GM18868 (cell line): ENCODE measurements around the gene COL23A1.
"Not testable (repeated sequence)": the region's sequence is repeated elsewhere in the genome, so short reads cannot be mapped to it uniquely, and the experiment has no call there.

Experiments used
- ATAC-seq: cut with Tn5 transposase; IDR thresholded peaks from one replicate; pipeline ENCODE4 v1.9.1; 2021; ENCODE audit warnings: mild to moderate bottlenecking, moderate library complexity; ENCODE audit not compliant: unreplicated experiment

COL23A1 gene

GRCh38 chr5:178236679-178237078 lies 353.5 kb downstream of the COL23A1 start:
- no peak for ATAC-seq

- ATAC-seq = no peak
Measured at GRCh38 chr5:178236126-178236525, 354.1 kb downstream of the COL23A1 start.

- no peak for ATAC-seq
Measured at GRCh38 chr5:178235588-178235974, 354.6 kb downstream of the COL23A1 start.

- ATAC-seq = no peak
Measured at GRCh38 chr5:178234750-178235587, 355.2 kb downstream of the COL23A1 start.

GRCh38 chr5:178234121-178234749 lies 356.0 kb downstream of the COL23A1 start:
- ATAC-seq = no peak

GRCh38 chr5:178232920-178233429 lies 357.2 kb downstream of the COL23A1 start:
- ATAC-seq = no peak

- peak; percentile 56 for ATAC-seq
Measured at GRCh38 chr5:178232124-178232919, 357.9 kb downstream of the COL23A1 start, which contains the start of gene PHYKPL. Gene PHYKPL, minus strand, starts transcription at chr5:178232802. Its CDS starts 252 bp downstream, at chr5:178232550.

GRCh38 chr5:178231539-178232123 lies 358.6 kb downstream of the COL23A1 start:
- ATAC-seq = no peak

GRCh38 chr5:178230879-178231538 lies 359.2 kb downstream of the COL23A1 start:
- no peak for ATAC-seq

GRCh38 chr5:178229861-178230260 lies 360.3 kb downstream of the COL23A1 start:
- ATAC-seq = no peak

GRCh38 chr5:178229111-178229510 lies 361.1 kb downstream of the COL23A1 start:
- ATAC-seq = not testable (repeated sequence)

GRCh38 chr5:178228609-178229008 lies 361.6 kb downstream of the COL23A1 start:
- ATAC-seq = no peak

- ATAC-seq = no peak
Measured at GRCh38 chr5:178227929-178228328, 362.3 kb downstream of the COL23A1 start.

- ATAC-seq = no peak
Measured at GRCh38 chr5:178227138-178227659, 363.0 kb downstream of the COL23A1 start.

GRCh38 chr5:178225174-178225573 lies 365.0 kb downstream of the COL23A1 start:
- no peak for ATAC-seq

- ATAC-seq = no peak
Measured at GRCh38 chr5:178224403-178224802, 365.8 kb downstream of the COL23A1 start.

GRCh38 chr5:178223828-178224335 lies 366.3 kb downstream of the COL23A1 start:
- ATAC-seq = no peak

GRCh38 chr5:178223196-178223773 lies 366.9 kb downstream of the COL23A1 start:
- no peak for ATAC-seq

GRCh38 chr5:178222292-178222691 lies 367.9 kb downstream of the COL23A1 start:
- ATAC-seq = no peak
